IPS DF 6.9 (cell line): ENCODE results near the gene CACNA2D3.

ENCODE experiments used
- DNase-seq: peaks from one replicate; pipeline ENCODE4 v3.0.0-alpha.2; 2013; ENCODE audit warnings: low read depth, low spot score
- H3K27ac ChIP-seq: one replicate; pipeline ENCODE4 v1.5.1; 2013; ENCODE audit warnings: low read length, control low read depth
- H3K27me3 ChIP-seq: 2 replicates; pipeline ENCODE4 v1.6.1; 2013; ENCODE audit warnings: mild to moderate bottlenecking, low read length; ENCODE audit not compliant: control insufficient read depth, insufficient read depth
- H3K36me3 ChIP-seq: 2 replicates; pipeline ENCODE4 v1.6.1; 2013; ENCODE audit warnings: low read length; ENCODE audit not compliant: control insufficient read depth, insufficient read depth
- H3K4me1 ChIP-seq: 2 replicates; pipeline ENCODE4 v1.6.1; 2013; ENCODE audit warnings: low read length; ENCODE audit not compliant: control insufficient read depth, insufficient read depth
- H3K4me3 ChIP-seq: 2 replicates; pipeline ENCODE4 v1.5.1; 2013; ENCODE audit warnings: mild to moderate bottlenecking, low read length
- H3K9me3 ChIP-seq: 2 replicates; pipeline ENCODE4 v1.6.1; 2013; ENCODE audit warnings: low read length, inconsistent platforms; ENCODE audit not compliant: control insufficient read depth, insufficient read depth
- WGBS: extraction: QIAGEN DNeasy Blood & Tissue Kit; methylation state at CpG from one replicate; pipeline ENCODE4 v1.1.7; 2013; ENCODE audit warnings: mixed read lengths, missing lambda C conversion rate; ENCODE audit not compliant: insufficient read length, insufficient coverage; 5-methylcytosine and 5-hydroxymethylcytosine counted together

CACNA2D3 gene

GRCh38 chr3:54817628-54818027 lies 695.3 kb downstream of the CACNA2D3 start:
- H3K4me1 ChIP-seq = no peaks in the 10 kb centered on the region
- H3K27me3 ChIP-seq = peaks cover 28% of the 10 kb centered on the region
- no peak overlapping the region for H3K27ac ChIP-seq
- no peak overlapping the region for H3K4me3 ChIP-seq
- H3K9me3 ChIP-seq = no peaks in the 10 kb centered on the region
- no peaks in the 10 kb centered on the region for H3K36me3 ChIP-seq
- no CpG with 5 or more reads among the region's 1 CpG for WGBS
- DNase-seq = no peak

GRCh38 chr3:54818486-54818885 lies 696.1 kb downstream of the CACNA2D3 start:
- peaks cover 28% of the 10 kb centered on the region for H3K27me3 ChIP-seq
- WGBS = no CpG with 5 or more reads among the region's 2 CpGs
- H3K4me1 ChIP-seq = no peaks in the 10 kb centered on the region
- no peak overlapping the region for H3K27ac ChIP-seq
- no peaks in the 10 kb centered on the region for H3K9me3 ChIP-seq
- no peak for DNase-seq
- H3K36me3 ChIP-seq = no peaks in the 10 kb centered on the region
- no peak overlapping the region for H3K4me3 ChIP-seq

GRCh38 chr3:54818942-54819341 lies 696.6 kb downstream of the CACNA2D3 start:
- Histone ChIP-seq H3K4me1 (no peaks in the 10 kb centered on the region), H3K9me3 (no peaks in the 10 kb centered on the region), H3K27ac (no peak overlapping the region), H3K4me3 (no peak overlapping the region), H3K27me3 (peaks cover 28% of the 10 kb centered on the region), H3K36me3 (no peaks in the 10 kb centered on the region)
- no peak for DNase-seq
- WGBS = no CpG with 5 or more reads among the region's 1 CpG

- H3K27me3 ChIP-seq = peaks cover 32% of the 10 kb centered on the region
Measured at GRCh38 chr3:54819946-54820345, 697.6 kb downstream of the CACNA2D3 start.

GRCh38 chr3:54822206-54822605 lies 699.9 kb downstream of the CACNA2D3 start:
- H3K4me3 ChIP-seq = no peak overlapping the region
- H3K36me3 ChIP-seq = no peaks in the 10 kb centered on the region
- no peak overlapping the region for H3K27ac ChIP-seq
- peaks cover 32% of the 10 kb centered on the region for H3K27me3 ChIP-seq
- H3K4me1 ChIP-seq = no peaks in the 10 kb centered on the region
- no CpG with 5 or more reads among the region's 1 CpG for WGBS
- no peak for DNase-seq
- H3K9me3 ChIP-seq = no peaks in the 10 kb centered on the region

More at GRCh38 chr3:54819946-54820345, 697.6 kb downstream of the CACNA2D3 start:
- DNase-seq = no peak
- Histone ChIP-seq H3K4me3 (no peak overlapping the region), H3K9me3 (no peaks in the 10 kb centered on the region), H3K36me3 (no peaks in the 10 kb centered on the region), H3K27ac (no peak overlapping the region), H3K4me1 (no peaks in the 10 kb centered on the region)
- WGBS = no CpG with 5 or more reads among the region's 5 CpGs

GRCh38 chr3:54826251-54826691 lies 703.9 kb downstream of the CACNA2D3 start:
- no peak for DNase-seq
- Histone ChIP-seq H3K4me3 (no peak overlapping the region), H3K36me3 (no peaks in the 10 kb centered on the region), H3K27ac (no peak overlapping the region), H3K4me1 (no peaks in the 10 kb centered on the region), H3K9me3 (no peaks in the 10 kb centered on the region), H3K27me3 (peaks cover 10% of the 10 kb centered on the region)
- WGBS = no CpG with 5 or more reads among the region's 3 CpGs

- Histone ChIP-seq H3K27me3 (peaks cover 8% of the 10 kb centered on the region), H3K9me3 (no peaks in the 10 kb centered on the region)
- WGBS = no CpG with 5 or more reads among the region's 9 CpGs
Measured at GRCh38 chr3:54827056-54827687, 704.8 kb downstream of the CACNA2D3 start.

GRCh38 chr3:54827776-54828175 lies 705.4 kb downstream of the CACNA2D3 start:
- DNase-seq = no peak
- no peaks in the 10 kb centered on the region for H3K9me3 ChIP-seq
- no peaks in the 10 kb centered on the region for H3K36me3 ChIP-seq
- H3K27ac ChIP-seq = no peak overlapping the region
- no peaks in the 10 kb centered on the region for H3K4me1 ChIP-seq
- WGBS = no CpG with 5 or more reads among the region's 2 CpGs
- no peak overlapping the region for H3K4me3 ChIP-seq
- H3K27me3 ChIP-seq = peaks cover 5% of the 10 kb centered on the region; the same call in 1 of the 2 replicates

More at GRCh38 chr3:54827056-54827687, 704.8 kb downstream of the CACNA2D3 start:
- no peak for DNase-seq
- no peak overlapping the region for H3K4me3 ChIP-seq
- no peak overlapping the region for H3K27ac ChIP-seq
- no peaks in the 10 kb centered on the region for H3K36me3 ChIP-seq
- no peaks in the 10 kb centered on the region for H3K4me1 ChIP-seq

- DNase-seq = peak; percentile 63
- H3K9me3 ChIP-seq = no peaks in the 10 kb centered on the region
- no peaks in the 10 kb centered on the region for H3K27me3 ChIP-seq
- WGBS = no CpG with 5 or more reads among the region's 8 CpGs
- no peaks in the 10 kb centered on the region for H3K36me3 ChIP-seq
- no peak overlapping the region for H3K27ac ChIP-seq
- no peak overlapping the region for H3K4me3 ChIP-seq
- H3K4me1 ChIP-seq = no peaks in the 10 kb centered on the region
Measured at GRCh38 chr3:54830658-54831057, 708.3 kb downstream of the CACNA2D3 start.

GRCh38 chr3:54831112-54831511 lies 708.8 kb downstream of the CACNA2D3 start:
- no peak overlapping the region for H3K27ac ChIP-seq
- no peaks in the 10 kb centered on the region for H3K36me3 ChIP-seq
- no peaks in the 10 kb centered on the region for H3K9me3 ChIP-seq
- WGBS = no CpG with 5 or more reads among the region's 2 CpGs
- H3K27me3 ChIP-seq = no peaks in the 10 kb centered on the region
- no peaks in the 10 kb centered on the region for H3K4me1 ChIP-seq
- no peak for DNase-seq
- H3K4me3 ChIP-seq = no peak overlapping the region

- DNase-seq = no peak
- Histone ChIP-seq H3K4me3 (no peak overlapping the region), H3K36me3 (no peaks in the 10 kb centered on the region), H3K27me3 (no peaks in the 10 kb centered on the region), H3K4me1 (no peaks in the 10 kb centered on the region), H3K9me3 (no peaks in the 10 kb centered on the region), H3K27ac (no peak overlapping the region)
- WGBS = no CpG with 5 or more reads among the region's 1 CpG
Measured at GRCh38 chr3:54832876-54833275, 710.5 kb downstream of the CACNA2D3 start.
